Smooth muscle cell (in vitro differentiated cells): ENCODE data around the gene CPT1A. TPM values are rescaled to one million over a fixed set of nuclear protein-coding genes. Genes with fewer than 3 reads are reported as not detected.

Experiments
- DNase-seq: peaks from one replicate; lab custom pipeline; 2025; ENCODE audit not compliant: unreplicated experiment; lab: John Stamatoyannopoulos, UW
- H2AFZ ChIP-seq: fragments of 200-600 bp; sonication (generic); 2 replicates; pipeline ENCODE4 v1.6.0; 2016; ENCODE audit warnings: antibody characterized with exemption, low read depth, mild to moderate bottlenecking
- H3F3A ChIP-seq: fragments of 200-600 bp; sonication (generic); 2 replicates; pipeline ENCODE4 v1.6.0; 2017; ENCODE audit warnings: antibody characterized with exemption, low read depth
- H3K27ac ChIP-seq: fragments of 200-600 bp; sonication (generic); 2 replicates; pipeline ENCODE4 v1.5.1; 2016; ENCODE audit warnings: low read depth, mild to moderate bottlenecking
- H3K27me3 ChIP-seq: fragments of 200-600 bp; sonication (generic); 2 replicates; pipeline ENCODE4 v1.6.1; 2016; ENCODE audit warnings: low read depth, mild to moderate bottlenecking
- H3K36me3 ChIP-seq: fragments of 200-600 bp; sonication (generic); 2 replicates; pipeline ENCODE4 v1.5.1; 2016; ENCODE audit warnings: low read depth
- H3K4me1 ChIP-seq: fragments of 200-600 bp; sonication (generic); 2 replicates; pipeline ENCODE4 v1.5.1; 2016; ENCODE audit warnings: low read depth
- H3K4me2 ChIP-seq: fragments of 200-600 bp; sonication (generic); 2 replicates; pipeline ENCODE4 v1.6.0; 2016; ENCODE audit warnings: mild to moderate bottlenecking
- H3K4me3 ChIP-seq: fragments of 200-600 bp; sonication (generic); 2 replicates; pipeline ENCODE4 v1.5.1; 2016; ENCODE audit warnings: mild to moderate bottlenecking
- H3K79me2 ChIP-seq: fragments of 200-600 bp; sonication (generic); 2 replicates; pipeline ENCODE4 v1.6.0; 2016; ENCODE audit warnings: low read depth, mild to moderate bottlenecking
- H3K9ac ChIP-seq: fragments of 200-600 bp; sonication (generic); 2 replicates; pipeline ENCODE4 v1.6.0; 2016; ENCODE audit warnings: low read depth
- H3K9me3 ChIP-seq: fragments of 200-600 bp; sonication (generic); replicated peaks from 2 replicates; pipeline ENCODE4 v1.5.1; 2016; ENCODE audit warnings: low read depth
- H4K20me1 ChIP-seq: fragments of 200-600 bp; sonication (generic); 2 replicates; pipeline ENCODE4 v1.6.0; 2016; ENCODE audit warnings: low read depth
- CTCF ChIP-seq: fragments of 200-600 bp; sonication (generic); IDR thresholded peaks from 2 replicates; pipeline ENCODE4 v1.5.1; 2017; ENCODE audit warnings: borderline replicate concordance, mild to moderate bottlenecking, antibody characterized with exemption; ENCODE audit not compliant: insufficient read depth, poor library complexity, severe bottlenecking
- WGBS: methylation state at CpG from one replicate; pipeline ENCODE4 v1.1.7; 2016; ENCODE audit warnings: low lambda C conversion rate; 5-methylcytosine and 5-hydroxymethylcytosine counted together
- polyA plus RNA-seq: library from polyadenylated mRNA; unstranded; fragments of >200 nt; fragmentation: Nextera tagmentation; extraction: Ambion mirVana; gene quantifications from 2 replicates; pipeline ENCODE4 v1.2.1, GENCODE V29; 2016
- total RNA-seq: library from RNA; depleted of rRNA; stranded (reverse); fragments of >200 nt; gene quantifications from 2 replicates; pipeline ENCODE4 v1.2.3, GENCODE V29; 2014

Gene CPT1A
- total and polyA plus RNA-seq, 2 experiments from 2014 or later: 0.24 to 1.9 TPM

GRCh38 chr11:68882391-68882790 lies 40.7 kb upstream of the CPT1A start:
- H3K9ac ChIP-seq: no peak overlapping the region

GRCh38 chr11:68881320-68881719 lies 39.6 kb upstream of the CPT1A start:
- H3K4me3 ChIP-seq: no peak overlapping the region
- WGBS: 97% methylated on average over 2 of the region's 2 CpGs
- DNase-seq: no peak
- H3K4me1 ChIP-seq: no peaks in the 10 kb centered on the region
- H3K27ac ChIP-seq: no peak overlapping the region
- no peak overlapping the region for H3K9ac ChIP-seq
- H3K4me2 ChIP-seq: no peak overlapping the region
- H3K79me2 ChIP-seq: no peaks in the 10 kb centered on the region
- H3K27me3 ChIP-seq: no peaks in the 10 kb centered on the region
- TF ChIP-seq CTCF: no peak
- no peaks in the 10 kb centered on the region for H4K20me1 ChIP-seq
- no peaks in the 10 kb centered on the region for H3K36me3 ChIP-seq
- no peak overlapping the region for H2AFZ ChIP-seq
- H3F3A ChIP-seq: no peaks in the 10 kb centered on the region
- H3K9me3 ChIP-seq: no peaks in the 10 kb centered on the region

More at GRCh38 chr11:68882391-68882790, 40.7 kb upstream of the CPT1A start:
- Histone ChIP-seq H2AFZ (no peak overlapping the region), H3K79me2 (no peaks in the 10 kb centered on the region), H3K4me3 (no peak overlapping the region), H4K20me1 (no peaks in the 10 kb centered on the region), H3K4me1 (no peaks in the 10 kb centered on the region), H3K27ac (no peak overlapping the region), H3F3A (no peaks in the 10 kb centered on the region), H3K36me3 (no peaks in the 10 kb centered on the region), H3K4me2 (no peak overlapping the region), H3K9me3 (no peaks in the 10 kb centered on the region), H3K27me3 (no peaks in the 10 kb centered on the region)
- no peak for TF ChIP-seq CTCF
- no peak for DNase-seq
- WGBS: 91% methylated on average over 12 of the region's 13 CpGs

- DNase-seq: no peak
- Histone ChIP-seq H2AFZ (no peak overlapping the region), H3K9me3 (no peaks in the 10 kb centered on the region), H3K9ac (no peak overlapping the region), H3K4me2 (no peak overlapping the region), H3F3A (no peaks in the 10 kb centered on the region), H3K27ac (no peak overlapping the region), H4K20me1 (no peaks in the 10 kb centered on the region), H3K4me1 (no peaks in the 10 kb centered on the region), H3K79me2 (no peaks in the 10 kb centered on the region), H3K4me3 (no peak overlapping the region), H3K36me3 (no peaks in the 10 kb centered on the region), H3K27me3 (no peaks in the 10 kb centered on the region)
- WGBS: 93% methylated on average over 5 of the region's 5 CpGs
- TF ChIP-seq CTCF: no peak
Measured at GRCh38 chr11:68880851-68881250, 39.1 kb upstream of the CPT1A start.

GRCh38 chr11:68878022-68878421 lies 36.3 kb upstream of the CPT1A start:
- Histone ChIP-seq H3K27ac (no peak overlapping the region), H3K79me2 (no peaks in the 10 kb centered on the region), H3K4me1 (no peaks in the 10 kb centered on the region), H3K9ac (no peak overlapping the region), H2AFZ (no peak overlapping the region), H3K4me3 (no peak overlapping the region), H4K20me1 (no peaks in the 10 kb centered on the region), H3K4me2 (no peak overlapping the region), H3K27me3 (no peaks in the 10 kb centered on the region), H3K9me3 (no peaks in the 10 kb centered on the region), H3F3A (no peaks in the 10 kb centered on the region), H3K36me3 (no peaks in the 10 kb centered on the region)
- WGBS: 89% methylated on average over 7 of the region's 7 CpGs
- TF ChIP-seq CTCF: no peak
- no peak for DNase-seq
